Measurements from ENCODE around the gene RNF14. TPM values are rescaled to one million over a fixed set of nuclear protein-coding genes. Genes with fewer than 3 reads are reported as not detected.

Gene RNF14, protein sequence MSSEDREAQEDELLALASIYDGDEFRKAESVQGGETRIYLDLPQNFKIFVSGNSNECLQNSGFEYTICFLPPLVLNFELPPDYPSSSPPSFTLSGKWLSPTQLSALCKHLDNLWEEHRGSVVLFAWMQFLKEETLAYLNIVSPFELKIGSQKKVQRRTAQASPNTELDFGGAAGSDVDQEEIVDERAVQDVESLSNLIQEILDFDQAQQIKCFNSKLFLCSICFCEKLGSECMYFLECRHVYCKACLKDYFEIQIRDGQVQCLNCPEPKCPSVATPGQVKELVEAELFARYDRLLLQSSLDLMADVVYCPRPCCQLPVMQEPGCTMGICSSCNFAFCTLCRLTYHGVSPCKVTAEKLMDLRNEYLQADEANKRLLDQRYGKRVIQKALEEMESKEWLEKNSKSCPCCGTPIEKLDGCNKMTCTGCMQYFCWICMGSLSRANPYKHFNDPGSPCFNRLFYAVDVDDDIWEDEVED
- 24.5 and 26.3 TPM in 2 replicates for polyA plus RNA-seq (2012; rRNA removed)
- polyA plus RNA-seq (2012; cell fraction: cytosol; rRNA removed): 43.5 and 43.9 TPM in 2 replicates
- 17.0 and 30.0 TPM in 2 replicates for polyA plus RNA-seq (2012; cell fraction: nucleus; rRNA removed)

DNA sequence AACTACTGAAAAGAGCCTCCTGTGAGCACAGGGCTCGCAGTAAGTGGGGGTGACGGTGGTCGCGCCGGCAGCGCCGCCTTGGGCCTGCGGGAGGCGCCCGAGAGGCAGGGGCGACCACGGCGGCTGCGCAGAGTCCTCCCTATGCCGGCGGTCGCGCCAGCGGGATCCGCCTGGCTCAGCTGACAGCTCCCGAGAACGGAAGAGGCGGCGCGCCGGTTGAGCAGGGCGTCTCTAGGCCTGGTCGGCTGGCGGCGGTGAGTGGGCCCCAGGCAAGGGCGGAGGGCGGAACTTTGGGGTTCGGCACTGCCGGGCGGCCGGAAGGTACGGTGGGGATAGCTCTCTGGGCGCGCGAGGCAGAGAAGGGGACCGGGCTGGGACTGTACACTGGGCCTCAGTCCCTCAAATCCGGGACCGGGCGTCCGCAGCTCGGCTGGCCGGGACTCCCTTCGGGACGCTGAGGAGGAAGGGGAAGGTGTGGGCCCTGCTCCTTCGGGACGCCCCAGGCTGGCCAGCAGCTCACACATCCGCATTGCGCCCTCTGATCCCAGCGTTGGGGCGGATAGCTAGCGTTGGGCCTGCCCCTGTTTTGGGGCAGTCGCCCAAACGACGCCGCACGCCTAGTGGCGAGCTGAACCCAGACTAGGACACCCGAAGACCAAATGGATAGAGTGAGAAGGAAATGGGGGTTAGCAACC lies at the start of gene RNF14:
Gene RNF14, plus strand, starts transcription at position 192 of the 695 bp plus-strand sequence. CDS start 4,484 bp downstream, outside the sequence.
- H3K4me1 ChIP-seq (ENCODE audit: control insufficient read depth in 1 of 2, insufficient read depth in 2 of 2, low read depth in 1 of 2, low read length in 1 of 2): peaks cover 7 to 13% of the 10 kb centered on the region in 2 experiments; a peak in 3 of 4 replicates
- H3K9me2 ChIP-seq: no peaks in the 10 kb centered on the region
- peak within 1 kb of the TSS; percentile 93 for H3K9ac ChIP-seq
- H4K20me1 ChIP-seq (ENCODE audit: insufficient read depth): no peaks in the 10 kb centered on the region
- 0% methylated on average over 11 of the region's 63 CpGs for WGBS (ENCODE audit: low lambda C conversion rate)
- CTCF ChIA-PET: interaction anchor here (0.7 to 7.8 kb wide), 45 partner anchors 9 to 637 kb away, joined by 3 to 99 read pairs (median 4); partner anchors contain the start of genes ARAP3, DIAPH1, FCHSD1 and PCDH1
- H3F3A ChIP-seq (replicated peaks; ENCODE audit: insufficient read depth): peaks cover 16% of the 10 kb centered on the region
- H3K36me3 ChIP-seq (replicated peaks in 1 of 2; ENCODE audit: control insufficient read depth in 1 of 2, insufficient read depth in 2 of 2, low read length in 1 of 2): peaks cover 10 to 21% of the 10 kb centered on the region in 2 experiments
- peak; percentile 97 for DNase-seq
- POLR2A ChIA-PET: interaction anchor here (0.6 to 1.7 kb wide), 7 partner anchors 8 to 288 kb away, joined by 3 to 7 read pairs (median 5); partner anchors contain the start of genes ARAP3 and GNPDA1
- H3K9me3 ChIP-seq: no peaks in the 10 kb centered on the region
- no peak; the same call in 1 of the 2 replicates for TF ChIP-seq TCF12 (IDR thresholded peaks at IDR 0.05)
- TF ChIP-seq, protein P1, sequence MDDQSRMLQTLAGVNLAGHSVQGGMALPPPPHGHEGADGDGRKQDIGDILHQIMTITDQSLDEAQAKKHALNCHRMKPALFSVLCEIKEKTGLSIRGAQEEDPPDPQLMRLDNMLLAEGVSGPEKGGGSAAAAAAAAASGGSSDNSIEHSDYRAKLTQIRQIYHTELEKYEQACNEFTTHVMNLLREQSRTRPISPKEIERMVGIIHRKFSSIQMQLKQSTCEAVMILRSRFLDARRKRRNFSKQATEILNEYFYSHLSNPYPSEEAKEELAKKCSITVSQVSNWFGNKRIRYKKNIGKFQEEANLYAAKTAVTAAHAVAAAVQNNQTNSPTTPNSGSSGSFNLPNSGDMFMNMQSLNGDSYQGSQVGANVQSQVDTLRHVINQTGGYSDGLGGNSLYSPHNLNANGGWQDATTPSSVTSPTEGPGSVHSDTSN (IDR thresholded peaks at IDR 0.05): peak; percentile 32; the same call in 1 of the 2 replicates
- TF ChIP-seq GATA2 (CRISPR knock-in tag; IDR thresholded peaks at IDR 0.05): no peak
- TF ChIP-seq, protein P2, sequence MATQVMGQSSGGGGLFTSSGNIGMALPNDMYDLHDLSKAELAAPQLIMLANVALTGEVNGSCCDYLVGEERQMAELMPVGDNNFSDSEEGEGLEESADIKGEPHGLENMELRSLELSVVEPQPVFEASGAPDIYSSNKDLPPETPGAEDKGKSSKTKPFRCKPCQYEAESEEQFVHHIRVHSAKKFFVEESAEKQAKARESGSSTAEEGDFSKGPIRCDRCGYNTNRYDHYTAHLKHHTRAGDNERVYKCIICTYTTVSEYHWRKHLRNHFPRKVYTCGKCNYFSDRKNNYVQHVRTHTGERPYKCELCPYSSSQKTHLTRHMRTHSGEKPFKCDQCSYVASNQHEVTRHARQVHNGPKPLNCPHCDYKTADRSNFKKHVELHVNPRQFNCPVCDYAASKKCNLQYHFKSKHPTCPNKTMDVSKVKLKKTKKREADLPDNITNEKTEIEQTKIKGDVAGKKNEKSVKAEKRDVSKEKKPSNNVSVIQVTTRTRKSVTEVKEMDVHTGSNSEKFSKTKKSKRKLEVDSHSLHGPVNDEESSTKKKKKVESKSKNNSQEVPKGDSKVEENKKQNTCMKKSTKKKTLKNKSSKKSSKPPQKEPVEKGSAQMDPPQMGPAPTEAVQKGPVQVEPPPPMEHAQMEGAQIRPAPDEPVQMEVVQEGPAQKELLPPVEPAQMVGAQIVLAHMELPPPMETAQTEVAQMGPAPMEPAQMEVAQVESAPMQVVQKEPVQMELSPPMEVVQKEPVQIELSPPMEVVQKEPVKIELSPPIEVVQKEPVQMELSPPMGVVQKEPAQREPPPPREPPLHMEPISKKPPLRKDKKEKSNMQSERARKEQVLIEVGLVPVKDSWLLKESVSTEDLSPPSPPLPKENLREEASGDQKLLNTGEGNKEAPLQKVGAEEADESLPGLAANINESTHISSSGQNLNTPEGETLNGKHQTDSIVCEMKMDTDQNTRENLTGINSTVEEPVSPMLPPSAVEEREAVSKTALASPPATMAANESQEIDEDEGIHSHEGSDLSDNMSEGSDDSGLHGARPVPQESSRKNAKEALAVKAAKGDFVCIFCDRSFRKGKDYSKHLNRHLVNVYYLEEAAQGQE (IDR thresholded peaks at IDR 0.05; ENCODE audit: low read depth, low read length): no peak
- TF ChIP-seq, protein P3, sequence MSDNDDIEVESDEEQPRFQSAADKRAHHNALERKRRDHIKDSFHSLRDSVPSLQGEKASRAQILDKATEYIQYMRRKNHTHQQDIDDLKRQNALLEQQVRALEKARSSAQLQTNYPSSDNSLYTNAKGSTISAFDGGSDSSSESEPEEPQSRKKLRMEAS (IDR thresholded peaks at IDR 0.05; ENCODE audit: low read depth): peak; percentile 83
- peak; percentile 85 for TF ChIP-seq NRF1 (IDR thresholded peaks at IDR 0.05; ENCODE audit: low read depth, low read length)
- TF ChIP-seq, protein P4, sequence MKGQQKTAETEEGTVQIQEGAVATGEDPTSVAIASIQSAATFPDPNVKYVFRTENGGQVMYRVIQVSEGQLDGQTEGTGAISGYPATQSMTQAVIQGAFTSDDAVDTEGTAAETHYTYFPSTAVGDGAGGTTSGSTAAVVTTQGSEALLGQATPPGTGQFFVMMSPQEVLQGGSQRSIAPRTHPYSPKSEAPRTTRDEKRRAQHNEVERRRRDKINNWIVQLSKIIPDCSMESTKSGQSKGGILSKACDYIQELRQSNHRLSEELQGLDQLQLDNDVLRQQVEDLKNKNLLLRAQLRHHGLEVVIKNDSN (IDR thresholded peaks at IDR 0.05; ENCODE audit: borderline replicate concordance, low read depth): peak; percentile 64; the same call in 1 of the 2 replicates
- peak; percentile 55; the same call in 1 of the 2 replicates for TF ChIP-seq YY1 (IDR thresholded peaks at IDR 0.05; ENCODE audit: low read depth)
- TF ChIP-seq CHD2 (IDR thresholded peaks at IDR 0.05; ENCODE audit: low read length, partially characterized antibody): peak; percentile 7
- TF ChIP-seq POLR2AphosphoS5 (IDR thresholded peaks at IDR 0.05; ENCODE audit: low read depth, low read length): peak; percentile 89
- TF ChIP-seq ELF1 (IDR thresholded peaks at IDR 0.05): peak; percentile 47
- TF ChIP-seq, protein P5, sequence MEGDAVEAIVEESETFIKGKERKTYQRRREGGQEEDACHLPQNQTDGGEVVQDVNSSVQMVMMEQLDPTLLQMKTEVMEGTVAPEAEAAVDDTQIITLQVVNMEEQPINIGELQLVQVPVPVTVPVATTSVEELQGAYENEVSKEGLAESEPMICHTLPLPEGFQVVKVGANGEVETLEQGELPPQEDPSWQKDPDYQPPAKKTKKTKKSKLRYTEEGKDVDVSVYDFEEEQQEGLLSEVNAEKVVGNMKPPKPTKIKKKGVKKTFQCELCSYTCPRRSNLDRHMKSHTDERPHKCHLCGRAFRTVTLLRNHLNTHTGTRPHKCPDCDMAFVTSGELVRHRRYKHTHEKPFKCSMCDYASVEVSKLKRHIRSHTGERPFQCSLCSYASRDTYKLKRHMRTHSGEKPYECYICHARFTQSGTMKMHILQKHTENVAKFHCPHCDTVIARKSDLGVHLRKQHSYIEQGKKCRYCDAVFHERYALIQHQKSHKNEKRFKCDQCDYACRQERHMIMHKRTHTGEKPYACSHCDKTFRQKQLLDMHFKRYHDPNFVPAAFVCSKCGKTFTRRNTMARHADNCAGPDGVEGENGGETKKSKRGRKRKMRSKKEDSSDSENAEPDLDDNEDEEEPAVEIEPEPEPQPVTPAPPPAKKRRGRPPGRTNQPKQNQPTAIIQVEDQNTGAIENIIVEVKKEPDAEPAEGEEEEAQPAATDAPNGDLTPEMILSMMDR (IDR thresholded peaks at IDR 0.05): peak; percentile 79
- 0 out of 2 replicates have a peak, but pooled peaks have one; percentile 5 for TF ChIP-seq FOSL2 (IDR thresholded peaks at IDR 0.05; ENCODE audit: borderline replicate concordance, low read depth)
- TF ChIP-seq, protein P6, sequence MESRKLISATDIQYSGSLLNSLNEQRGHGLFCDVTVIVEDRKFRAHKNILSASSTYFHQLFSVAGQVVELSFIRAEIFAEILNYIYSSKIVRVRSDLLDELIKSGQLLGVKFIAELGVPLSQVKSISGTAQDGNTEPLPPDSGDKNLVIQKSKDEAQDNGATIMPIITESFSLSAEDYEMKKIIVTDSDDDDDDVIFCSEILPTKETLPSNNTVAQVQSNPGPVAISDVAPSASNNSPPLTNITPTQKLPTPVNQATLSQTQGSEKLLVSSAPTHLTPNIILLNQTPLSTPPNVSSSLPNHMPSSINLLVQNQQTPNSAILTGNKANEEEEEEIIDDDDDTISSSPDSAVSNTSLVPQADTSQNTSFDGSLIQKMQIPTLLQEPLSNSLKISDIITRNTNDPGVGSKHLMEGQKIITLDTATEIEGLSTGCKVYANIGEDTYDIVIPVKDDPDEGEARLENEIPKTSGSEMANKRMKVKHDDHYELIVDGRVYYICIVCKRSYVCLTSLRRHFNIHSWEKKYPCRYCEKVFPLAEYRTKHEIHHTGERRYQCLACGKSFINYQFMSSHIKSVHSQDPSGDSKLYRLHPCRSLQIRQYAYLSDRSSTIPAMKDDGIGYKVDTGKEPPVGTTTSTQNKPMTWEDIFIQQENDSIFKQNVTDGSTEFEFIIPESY (IDR thresholded peaks at IDR 0.05; ENCODE audit: borderline replicate concordance, low read depth): 0 out of 2 replicates have a peak, but pooled peaks have one; percentile 6
- peak; percentile 88; the same call in 1 of the 2 replicates for TF ChIP-seq SIN3A (IDR thresholded peaks at IDR 0.05; ENCODE audit: borderline replicate concordance, low read depth, low read length)
- TF ChIP-seq RAD21 (IDR thresholded peaks at IDR 0.05; ENCODE audit: low read length): no peak
- peak; percentile 70 for TF ChIP-seq MXI1 (IDR thresholded peaks at IDR 0.05; ENCODE audit: low read depth, low read length)
- TF ChIP-seq GABPA (IDR thresholded peaks at IDR 0.05; ENCODE audit: low read depth): peak; percentile 72
- H3K79me2 ChIP-seq (ENCODE audit: insufficient read depth): peaks cover 45% of the 10 kb centered on the region
- no peaks in the 10 kb centered on the region for H3K27me3 ChIP-seq (ENCODE audit: insufficient read depth)
- H2AFZ ChIP-seq (ENCODE audit: low read depth): peak within 1 kb of the TSS; percentile 98
- peak within 1 kb of the TSS; percentile 84 to 90 for H3K27ac ChIP-seq (ENCODE audit: low read depth in 2 of 2, low read length in 1 of 2)
- peak within 1 kb of the TSS; percentile 83 for H3K4me2 ChIP-seq
- peak within 1 kb of the TSS; percentile 81 to 85 for H3K4me3 ChIP-seq (ENCODE audit: low read depth in 2 of 2, low read length in 1 of 2)

Measured in SK-N-SH (cell line).